Smooth muscle cell (in vitro differentiated cells): Measurements from ENCODE around the gene NKX1-1. TPM values are rescaled to one million over a fixed set of nuclear protein-coding genes. Genes with fewer than 3 reads are reported as not detected.

Source experiments
- DNase-seq: peaks from one replicate; lab custom pipeline; 2025; ENCODE audit not compliant: unreplicated experiment; lab: John Stamatoyannopoulos, UW
- H2AFZ ChIP-seq: fragments of 200-600 bp; sonication (generic); 2 replicates; pipeline ENCODE4 v1.6.0; 2016; ENCODE audit warnings: antibody characterized with exemption, low read depth, mild to moderate bottlenecking
- H3F3A ChIP-seq: fragments of 200-600 bp; sonication (generic); 2 replicates; pipeline ENCODE4 v1.6.0; 2017; ENCODE audit warnings: antibody characterized with exemption, low read depth
- H3K27ac ChIP-seq: fragments of 200-600 bp; sonication (generic); 2 replicates; pipeline ENCODE4 v1.5.1; 2016; ENCODE audit warnings: low read depth, mild to moderate bottlenecking
- H3K27me3 ChIP-seq: fragments of 200-600 bp; sonication (generic); 2 replicates; pipeline ENCODE4 v1.6.1; 2016; ENCODE audit warnings: low read depth, mild to moderate bottlenecking
- H3K36me3 ChIP-seq: fragments of 200-600 bp; sonication (generic); 2 replicates; pipeline ENCODE4 v1.5.1; 2016; ENCODE audit warnings: low read depth
- H3K4me1 ChIP-seq: fragments of 200-600 bp; sonication (generic); 2 replicates; pipeline ENCODE4 v1.5.1; 2016; ENCODE audit warnings: low read depth
- H3K4me2 ChIP-seq: fragments of 200-600 bp; sonication (generic); 2 replicates; pipeline ENCODE4 v1.6.0; 2016; ENCODE audit warnings: mild to moderate bottlenecking
- H3K4me3 ChIP-seq: fragments of 200-600 bp; sonication (generic); 2 replicates; pipeline ENCODE4 v1.5.1; 2016; ENCODE audit warnings: mild to moderate bottlenecking
- H3K79me2 ChIP-seq: fragments of 200-600 bp; sonication (generic); 2 replicates; pipeline ENCODE4 v1.6.0; 2016; ENCODE audit warnings: low read depth, mild to moderate bottlenecking
- H3K9ac ChIP-seq: fragments of 200-600 bp; sonication (generic); 2 replicates; pipeline ENCODE4 v1.6.0; 2016; ENCODE audit warnings: low read depth
- H3K9me3 ChIP-seq: fragments of 200-600 bp; sonication (generic); replicated peaks from 2 replicates; pipeline ENCODE4 v1.5.1; 2016; ENCODE audit warnings: low read depth
- H4K20me1 ChIP-seq: fragments of 200-600 bp; sonication (generic); 2 replicates; pipeline ENCODE4 v1.6.0; 2016; ENCODE audit warnings: low read depth
- CTCF ChIP-seq: fragments of 200-600 bp; sonication (generic); IDR thresholded peaks from 2 replicates; pipeline ENCODE4 v1.5.1; 2017; ENCODE audit warnings: borderline replicate concordance, mild to moderate bottlenecking, antibody characterized with exemption; ENCODE audit not compliant: insufficient read depth, poor library complexity, severe bottlenecking
- WGBS: methylation state at CpG from one replicate; pipeline ENCODE4 v1.1.7; 2016; ENCODE audit warnings: low lambda C conversion rate; 5-methylcytosine and 5-hydroxymethylcytosine counted together
- polyA plus RNA-seq: library from polyadenylated mRNA; unstranded; fragments of >200 nt; fragmentation: Nextera tagmentation; extraction: Ambion mirVana; gene quantifications from 2 replicates; pipeline ENCODE4 v1.2.1, GENCODE V29; 2016
- total RNA-seq: library from RNA; depleted of rRNA; stranded (reverse); fragments of >200 nt; gene quantifications from 2 replicates; pipeline ENCODE4 v1.2.3, GENCODE V29; 2014

NKX1-1 gene
- total and polyA plus RNA-seq, 2 experiments from 2014 or later = not detected

GRCh38 chr4:1405254-1405635 lies 997 bp downstream of the NKX1-1 start:
- no peaks in the 10 kb centered on the region for H3K4me1 ChIP-seq
- H3K27ac ChIP-seq = no peak overlapping the region
- DNase-seq = no peak
- TF ChIP-seq CTCF = no peak
- no peaks in the 10 kb centered on the region for H3K36me3 ChIP-seq
- H3K9ac ChIP-seq = no peak overlapping the region
- 66% methylated on average over 23 of the region's 26 CpGs for WGBS
- no peak overlapping the region for H3K4me2 ChIP-seq
- no peak overlapping the region for H2AFZ ChIP-seq
- no peaks in the 10 kb centered on the region for H3F3A ChIP-seq
- H3K79me2 ChIP-seq = no peaks in the 10 kb centered on the region
- no peak overlapping the region for H3K4me3 ChIP-seq
- H4K20me1 ChIP-seq = no peaks in the 10 kb centered on the region
- H3K9me3 ChIP-seq = no peaks in the 10 kb centered on the region
- peaks cover 86% of the 10 kb centered on the region for H3K27me3 ChIP-seq

GRCh38 chr4:1404573-1405253 lies 1.5 kb downstream of the NKX1-1 start:
- H3K79me2 ChIP-seq = no peaks in the 10 kb centered on the region
- H3K4me1 ChIP-seq = no peaks in the 10 kb centered on the region
- no peaks in the 10 kb centered on the region for H3K9me3 ChIP-seq
- no peaks in the 10 kb centered on the region for H3K36me3 ChIP-seq
- H3K27me3 ChIP-seq = peaks cover 86% of the 10 kb centered on the region
- no peaks in the 10 kb centered on the region for H3F3A ChIP-seq
- no peak overlapping the region for H2AFZ ChIP-seq
- 69% methylated on average over 54 of the region's 54 CpGs for WGBS
- H3K4me2 ChIP-seq = no peak overlapping the region
- no peak overlapping the region for H3K27ac ChIP-seq
- TF ChIP-seq CTCF = no peak
- no peak overlapping the region for H3K4me3 ChIP-seq
- no peaks in the 10 kb centered on the region for H4K20me1 ChIP-seq
- no peak for DNase-seq
- H3K9ac ChIP-seq = no peak overlapping the region

GRCh38 chr4:1403591-1404572 lies 2.4 kb downstream of the NKX1-1 start:
- no peaks in the 10 kb centered on the region for H3K4me1 ChIP-seq
- H3K36me3 ChIP-seq = no peaks in the 10 kb centered on the region
- no peaks in the 10 kb centered on the region for H3F3A ChIP-seq
- WGBS = 67% methylated on average over 47 of the region's 107 CpGs
- H3K27ac ChIP-seq = no peak overlapping the region
- no peaks in the 10 kb centered on the region for H3K79me2 ChIP-seq
- H2AFZ ChIP-seq = no peak overlapping the region
- no peak for TF ChIP-seq CTCF
- no peak overlapping the region for H3K4me3 ChIP-seq
- H3K27me3 ChIP-seq = peaks cover 78% of the 10 kb centered on the region
- no peak overlapping the region for H3K9ac ChIP-seq
- H3K9me3 ChIP-seq = no peaks in the 10 kb centered on the region
- no peak overlapping the region for H3K4me2 ChIP-seq
- no peak for DNase-seq
- H4K20me1 ChIP-seq = no peaks in the 10 kb centered on the region
